BE2C (cell line): ENCODE results near the gene DLD.
"Not testable (repeated sequence)": the region's sequence is repeated elsewhere in the genome, so short reads cannot be mapped to it uniquely, and the experiment has no call there.

Source experiments
- DNase-seq: peaks from one replicate; pipeline ENCODE4 v3.0.0-alpha.2; 2020
- H3K27me3 ChIP-seq: fragments of 250-450 bp; sonication (Bioruptor Pico); 2 replicates; pipeline ENCODE4 v1.5.1; 2020; ENCODE audit warnings: mild to moderate bottlenecking
- H3K36me3 ChIP-seq: fragments of 250-450 bp; sonication (Bioruptor Pico); 2 replicates; pipeline ENCODE4 v1.5.1; 2020; ENCODE audit warnings: mild to moderate bottlenecking
- H3K4me1 ChIP-seq: fragments of 250-450 bp; sonication (Bioruptor Pico); 2 replicates; pipeline ENCODE4 v1.5.1; 2020
- H3K4me3 ChIP-seq: 2 replicates; pipeline ENCODE4 v1.5.1; 2011; ENCODE audit warnings: low read depth, low read length
- H3K9me3 ChIP-seq: fragments of 250-450 bp; sonication (Bioruptor Pico); 2 replicates; pipeline ENCODE4 v1.5.1; 2020
- CTCF ChIP-seq: IDR thresholded peaks from 2 replicates; pipeline ENCODE4 v1.5.1; 2012; ENCODE audit warnings: mild to moderate bottlenecking, low read depth, low read length

The DLD gene

DNA sequence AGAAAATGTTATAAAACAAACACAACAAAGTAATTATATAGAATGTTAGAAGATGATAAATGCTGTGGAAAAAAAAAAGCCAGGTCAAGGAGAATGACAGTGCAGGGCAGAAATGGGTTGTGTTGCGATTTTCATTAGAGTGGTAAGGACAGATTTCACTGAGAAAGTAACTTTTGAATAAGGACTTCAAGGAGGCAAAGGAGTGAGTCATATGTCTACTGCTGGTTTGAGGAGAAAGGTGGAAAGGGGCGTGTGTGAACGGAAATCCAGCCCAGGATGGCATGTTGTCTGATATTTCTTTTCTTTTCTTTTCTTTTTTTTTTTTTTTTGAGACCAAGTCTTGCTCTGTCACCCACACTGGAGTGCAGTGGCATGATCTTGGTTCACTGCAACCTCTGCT, 12.3 kb upstream of the DLD start:
- no peak overlapping the region for H3K4me3 ChIP-seq
- H3K36me3 ChIP-seq, result no peaks in the 10 kb centered on the region
- TF ChIP-seq CTCF, result no peak
- no peaks in the 10 kb centered on the region; the same call in 1 of the 2 replicates for H3K4me1 ChIP-seq
- no peak for DNase-seq
- no peaks in the 10 kb centered on the region for H3K27me3 ChIP-seq
- no peaks in the 10 kb centered on the region for H3K9me3 ChIP-seq

DNA sequence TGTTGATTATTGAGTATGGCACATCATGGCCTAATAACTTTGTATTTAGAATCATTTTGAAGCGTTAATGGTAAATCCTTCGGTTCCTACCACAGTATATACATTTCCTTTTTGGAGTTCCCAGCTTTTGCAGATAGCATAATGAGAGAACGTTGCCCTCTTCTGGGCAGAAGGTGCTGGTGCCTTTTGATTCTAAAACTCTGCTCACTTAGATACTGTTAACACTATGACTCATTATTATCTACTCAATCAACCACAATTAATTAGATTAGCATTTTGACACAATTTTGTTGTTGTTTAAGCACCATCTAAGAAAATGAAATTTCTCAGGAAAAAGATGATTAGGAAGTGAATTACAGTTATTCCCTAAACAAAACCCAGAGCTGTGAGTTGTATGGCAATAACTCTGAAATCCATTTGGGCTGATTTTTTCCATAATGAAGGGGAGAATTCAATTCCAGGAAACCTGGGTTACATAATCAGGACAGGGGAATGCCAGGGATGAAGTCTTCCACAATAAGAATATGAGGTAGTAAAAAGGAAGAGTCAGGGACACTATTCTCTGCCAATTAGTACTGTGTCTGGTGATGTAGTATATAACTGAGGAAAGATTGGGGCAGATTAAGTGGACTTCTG, 11.5 kb upstream of the DLD start:
- Histone ChIP-seq H3K36me3 (no peaks in the 10 kb centered on the region), H3K27me3 (no peaks in the 10 kb centered on the region), H3K4me1 (no peaks in the 10 kb centered on the region; the same call in 1 of the 2 replicates), H3K4me3 (no peak overlapping the region), H3K9me3 (no peaks in the 10 kb centered on the region)
- DNase-seq, result peak; percentile 41
- TF ChIP-seq CTCF, result peak; percentile 89

- Histone ChIP-seq H3K4me3 (no peak overlapping the region), H3K4me1 (no peaks in the 10 kb centered on the region), H3K36me3 (no peaks in the 10 kb centered on the region), H3K27me3 (no peaks in the 10 kb centered on the region), H3K9me3 (no peaks in the 10 kb centered on the region)
- no peak for TF ChIP-seq CTCF
- no peak for DNase-seq
These were observed 8.2 kb upstream of the DLD start for GRCh38 chr7:107882766-107883165.

GRCh38 chr7:107884066-107884818, 6.7 kb upstream of the DLD start:
- H3K36me3 ChIP-seq, result no peaks in the 10 kb centered on the region
- H3K4me1 ChIP-seq, result no peaks in the 10 kb centered on the region
- H3K4me3 ChIP-seq, result no peak overlapping the region
- TF ChIP-seq CTCF, result no peak
- H3K9me3 ChIP-seq, result no peaks in the 10 kb centered on the region
- H3K27me3 ChIP-seq, result no peaks in the 10 kb centered on the region
- no peak for DNase-seq

DNA sequence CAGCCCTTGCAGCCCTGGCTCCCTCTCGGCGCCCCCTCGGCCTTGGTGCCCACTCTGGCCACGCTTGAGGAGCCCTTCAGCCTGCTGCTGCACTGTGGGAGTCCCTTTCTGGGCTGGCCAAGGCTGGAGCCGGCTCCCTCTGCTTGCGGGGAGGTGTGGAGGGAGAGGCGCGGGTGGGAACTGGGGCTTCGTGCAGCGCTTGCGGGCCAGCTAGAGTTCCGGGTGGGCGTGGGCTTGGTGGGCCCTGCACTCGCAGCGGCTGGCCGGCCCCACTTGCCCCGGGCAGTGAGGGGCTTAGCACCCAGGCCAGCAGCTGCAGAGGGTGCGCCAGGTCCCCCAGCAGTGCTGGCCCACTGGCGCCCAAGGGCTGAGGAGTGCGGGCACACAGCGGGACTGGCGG, 3.2 kb upstream of the DLD start:
- H3K9me3 ChIP-seq, H3K27me3 ChIP-seq, H3K4me1 ChIP-seq, DNase-seq, H3K36me3 ChIP-seq, H3K4me3 ChIP-seq: not testable (repeated sequence)

GRCh38 chr7:107889992-107890391, 991 bp upstream of the DLD start:
- Histone ChIP-seq H3K36me3 (peaks cover 20% of the 10 kb centered on the region), H3K9me3 (no peaks in the 10 kb centered on the region), H3K4me3 (peak overlapping the region; percentile 96), H3K4me1 (peaks cover 7% of the 10 kb centered on the region), H3K27me3 (no peaks in the 10 kb centered on the region)
- no peak for TF ChIP-seq CTCF
- DNase-seq, result peak; percentile 32
